GM23338 (cell line): ENCODE results near the gene BCLAF3.

ENCODE experiments used
- CTCF ChIP-seq, 2 experiments: fragments of 200-600 bp in 1 of 2; sonication (generic) in 1 of 2; conservative IDR thresholded peaks; 2 replicates each; pipeline versions ENCODE4 v1.5.1 to v1.6.1; 2016 to 2017; ENCODE audit warnings: antibody characterized with exemption in 2 of 2, low read depth in 2 of 2, mild to moderate bottlenecking in 2 of 2, moderate library complexity in 1 of 2
- EZH2 ChIP-seq: fragments of 200-600 bp; sonication (generic); IDR thresholded peaks from one replicate; pipeline ENCODE4 v1.8.0; 2017; ENCODE audit warnings: antibody characterized with exemption, mild to moderate bottlenecking, low read depth; ENCODE audit not compliant: unreplicated experiment
- EZH2phosphoT487 ChIP-seq: fragments of 200-600 bp; sonication (generic); IDR thresholded peaks from one replicate; pipeline ENCODE4 v1.8.1; 2018; ENCODE audit warnings: antibody characterized with exemption; ENCODE audit not compliant: unreplicated experiment
- POLR2AphosphoS5 ChIP-seq: IDR thresholded peaks from 2 replicates; pipeline ENCODE4 v1.6.1; 2016; ENCODE audit warnings: antibody characterized with exemption, low read depth
- REST ChIP-seq: IDR thresholded peaks from one replicate; pipeline ENCODE4 v1.6.1; 2018; ENCODE audit warnings: antibody characterized with exemption; ENCODE audit not compliant: unreplicated experiment

DNA sequence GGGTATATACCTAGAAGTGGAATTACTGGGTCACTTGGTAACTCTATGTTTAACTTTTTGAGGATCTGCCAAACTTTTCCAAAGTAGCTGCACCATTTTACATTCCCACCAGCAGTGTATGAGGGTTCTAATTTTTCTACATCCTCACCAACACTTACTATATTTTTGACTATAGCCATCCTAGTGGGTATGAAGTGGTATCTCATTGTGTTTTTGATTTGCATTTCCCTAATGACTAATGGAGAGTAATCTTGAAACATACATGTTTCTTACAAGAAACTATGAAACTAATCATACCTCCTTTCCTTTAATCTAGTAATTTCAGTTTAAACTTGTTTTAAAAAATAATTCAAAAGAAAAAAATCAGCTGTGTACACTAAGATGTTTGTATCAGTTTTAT lies 17.9 kb downstream of the BCLAF3 start:
- TF ChIP-seq EZH2 (no peak), CTCF (conservative IDR thresholded peaks at IDR 0.05; ENCODE audit: low read depth in 2 of 2) (no peak), POLR2AphosphoS5 (no peak), EZH2phosphoT487 (no peak), REST (no peak)
